Subcutaneous abdominal adipose tissue (tissue), 5 donors: ENCODE results near the gene UFD1.

Experiments
- H3K27ac ChIP-seq: one replicate; pipeline ENCODE4 v1.7.0; 2013; ENCODE audit warnings: low read depth, mild to moderate bottlenecking, inconsistent platforms, low read length, moderate library complexity
- H3K27me3 ChIP-seq, 5 donors: one replicate each; pipeline ENCODE4 v1.7.0; 2013; ENCODE audit warnings: low read length in 5 of 5, inconsistent platforms in 1 of 5; ENCODE audit not compliant: control insufficient read depth in 5 of 5, insufficient read depth in 4 of 5
- H3K36me3 ChIP-seq, 5 donors: one replicate each; pipeline ENCODE4 v1.7.0; 2013; ENCODE audit warnings: low read length in 5 of 5; ENCODE audit not compliant: control insufficient read depth in 5 of 5, insufficient read depth in 5 of 5
- H3K4me1 ChIP-seq, 5 donors: one replicate each; pipeline ENCODE4 v1.7.0; 2013; ENCODE audit warnings: low read length in 5 of 5, mild to moderate bottlenecking in 3 of 5, moderate library complexity in 1 of 5; ENCODE audit not compliant: control insufficient read depth in 5 of 5, insufficient read depth in 5 of 5
- H3K4me3 ChIP-seq, 5 donors: one replicate each; pipeline ENCODE4 v1.7.0; 2013; ENCODE audit warnings: low read length in 5 of 5, low read depth in 1 of 5
- H3K9ac ChIP-seq, 5 donors: one replicate each; pipeline ENCODE4 v1.7.0; 2013; ENCODE audit warnings: low read length in 5 of 5, mild to moderate bottlenecking in 4 of 5, moderate library complexity in 3 of 5
- H3K9me3 ChIP-seq, 5 donors: one replicate each; pipeline ENCODE4 v1.7.0; 2013; ENCODE audit warnings: low read length in 5 of 5; ENCODE audit not compliant: control insufficient read depth in 5 of 5
- donor health status: healthy.
- donor health status: healthy.
- donor health status: healthy.
- donor health status: healthy.
- donor health status: healthy.

UFD1 gene

GRCh38 chr22:19419086-19419463, 59.9 kb downstream of the UFD1 start:
- Histone ChIP-seq H3K4me3 (no peak overlapping the region), H3K9ac (no peak overlapping the region), H3K36me3 (no peaks in the 10 kb centered on the region), H3K27me3 (no peaks in the 10 kb centered on the region), H3K9me3 (no peaks in the 10 kb centered on the region), H3K4me1 (peaks cover 4 to 33% (median 26%) of the 10 kb centered on the region in 5 donors), H3K27ac (no peak overlapping the region)

- peaks cover 2 to 40% (median 24%) of the 10 kb centered on the region in 5 donors for H3K4me1 ChIP-seq
- no peaks in the 10 kb centered on the region for H3K9me3 ChIP-seq
- H3K4me3 ChIP-seq, result no peak overlapping the region
- H3K9ac ChIP-seq, result no peak overlapping the region
- peaks cover 0 to 21% (median 19%) of the 10 kb centered on the region in 5 donors for H3K36me3 ChIP-seq
- H3K27me3 ChIP-seq, result no peaks in the 10 kb centered on the region
- no peak overlapping the region for H3K27ac ChIP-seq
These were observed 66.1 kb downstream of the UFD1 start for GRCh38 chr22:19412923-19413322.

GRCh38 chr22:19412478-19412877, 66.5 kb downstream of the UFD1 start:
- Histone ChIP-seq H3K9me3 (no peaks in the 10 kb centered on the region), H3K9ac (no peak overlapping the region), H3K4me3 (no peak overlapping the region), H3K36me3 (peaks cover under 1 to 26% (median 22%) of the 10 kb centered on the region in 5 donors), H3K27me3 (no peaks in the 10 kb centered on the region), H3K4me1 (peaks cover 2 to 40% (median 24%) of the 10 kb centered on the region in 5 donors), H3K27ac (no peak overlapping the region)

GRCh38 chr22:19411690-19412045, 67.3 kb downstream of the UFD1 start:
- Histone ChIP-seq H3K36me3 (peaks cover 5 to 33% (median 30%) of the 10 kb centered on the region in 5 donors), H3K9ac (no peak overlapping the region), H3K27ac (no peak overlapping the region), H3K27me3 (no peaks in the 10 kb centered on the region), H3K9me3 (no peaks in the 10 kb centered on the region), H3K4me1 (peaks cover 2 to 40% (median 24%) of the 10 kb centered on the region in 5 donors), H3K4me3 (no peak overlapping the region)

GRCh38 chr22:19410941-19411689, 67.9 kb downstream of the UFD1 start:
- no peaks in the 10 kb centered on the region for H3K9me3 ChIP-seq
- peaks cover 2 to 40% (median 24%) of the 10 kb centered on the region in 5 donors for H3K4me1 ChIP-seq
- H3K9ac ChIP-seq, result no peak overlapping the region
- peaks cover 5 to 39% (median 35%) of the 10 kb centered on the region in 5 donors for H3K36me3 ChIP-seq
- no peaks in the 10 kb centered on the region for H3K27me3 ChIP-seq
- H3K27ac ChIP-seq, result no peak overlapping the region
- H3K4me3 ChIP-seq, result no peak overlapping the region

- peaks cover 8 to 61% (median 46%) of the 10 kb centered on the region in 5 donors for H3K36me3 ChIP-seq
- H3K4me1 ChIP-seq, result peaks cover 0 to 22% (median 18%) of the 10 kb centered on the region in 5 donors
- H3K4me3 ChIP-seq, result no peak overlapping the region
- no peak overlapping the region for H3K9ac ChIP-seq
- no peaks in the 10 kb centered on the region for H3K9me3 ChIP-seq
- H3K27ac ChIP-seq, result no peak overlapping the region
- no peaks in the 10 kb centered on the region for H3K27me3 ChIP-seq
These were observed 71.1 kb downstream of the UFD1 start for GRCh38 chr22:19407649-19408606.

GRCh38 chr22:19406846-19407245, 72.1 kb downstream of the UFD1 start:
- Histone ChIP-seq H3K4me3 (no peak overlapping the region), H3K27me3 (no peaks in the 10 kb centered on the region), H3K36me3 (peaks cover 11 to 61% (median 46%) of the 10 kb centered on the region in 5 donors), H3K9ac (no peak overlapping the region), H3K9me3 (no peaks in the 10 kb centered on the region), H3K27ac (no peak overlapping the region), H3K4me1 (peaks cover 0 to 13% (median 11%) of the 10 kb centered on the region in 5 donors)

- H3K9me3 ChIP-seq, result no peaks in the 10 kb centered on the region
- peaks cover 11 to 63% (median 49%) of the 10 kb centered on the region in 5 donors for H3K36me3 ChIP-seq
- H3K4me1 ChIP-seq, result peaks cover 0 to 8% (median 6%) of the 10 kb centered on the region in 5 donors
- no peak overlapping the region for H3K27ac ChIP-seq
- H3K9ac ChIP-seq, result no peak overlapping the region
- no peaks in the 10 kb centered on the region for H3K27me3 ChIP-seq
- no peak overlapping the region for H3K4me3 ChIP-seq
These were observed 72.6 kb downstream of the UFD1 start for GRCh38 chr22:19406281-19406811.

- Histone ChIP-seq H3K9ac (no peak overlapping the region), H3K4me3 (no peak overlapping the region), H3K27ac (no peak overlapping the region), H3K9me3 (no peaks in the 10 kb centered on the region), H3K27me3 (no peaks in the 10 kb centered on the region), H3K36me3 (peaks cover 11 to 69% (median 54%) of the 10 kb centered on the region in 5 donors), H3K4me1 (peaks cover 0 to under 1% (median 0%) of the 10 kb centered on the region in 5 donors)
These were observed 73.3 kb downstream of the UFD1 start for GRCh38 chr22:19405652-19406051.
